AG04449 (cell line): Measurements from ENCODE around the gene GPR21.

ENCODE experiments used
- CTCF ChIA-PET: fragments of 350-600 bp; formaldehyde crosslinking; extraction: SDS; loops from one replicate; lab custom pipeline; 2021; ENCODE audit warnings: antibody characterized with exemption; lab: Yijun Ruan, JAX
- POLR2A ChIA-PET: fragments of 400-600, 350-600 bp; formaldehyde crosslinking; extraction: SDS; loops from one replicate; lab custom pipeline; 2020; ENCODE audit warnings: antibody characterized with exemption, inconsistent platforms; lab: Yijun Ruan, JAX
- DNase-seq: peaks from one replicate; pipeline ENCODE4 v3.0.0-alpha.2; 2010; ENCODE audit warnings: low read depth, low spot score
- H3K4me3 ChIP-seq: 2 replicates; pipeline ENCODE4 v1.5.1; 2011; ENCODE audit warnings: low read depth, mild to moderate bottlenecking, control low read depth, low read length
- CTCF ChIP-seq: IDR thresholded peaks from one replicate; pipeline ENCODE4 v1.5.1; 2011; ENCODE audit warnings: mild to moderate bottlenecking, moderate library complexity, low read length, control low read depth, inconsistent platforms; ENCODE audit not compliant: insufficient read depth; ENCODE audit errors: missing control alignments

Gene GPR21

GRCh38 chr9:123053046-123053445 lies 19.6 kb downstream of the GPR21 start:
- POLR2A ChIA-PET = no interaction called here
- no peak for TF ChIP-seq CTCF
- DNase-seq = no peak
- H3K4me3 ChIP-seq = no peak overlapping the region
- CTCF ChIA-PET = interaction anchor here (1.5 kb wide), 1 partner anchor 14 kb away, joined by 4 read pairs; no protein-coding TSS in a partner anchor

GRCh38 chr9:123053711-123054110 lies 20.2 kb downstream of the GPR21 start:
- ChIA-PET POLR2A (no interaction called here), CTCF (no interaction called here)
- no peak for DNase-seq
- no peak for TF ChIP-seq CTCF
- H3K4me3 ChIP-seq = no peak overlapping the region

GRCh38 chr9:123058834-123059233 lies 25.4 kb downstream of the GPR21 start:
- CTCF ChIA-PET = no interaction called here
- no peak overlapping the region for H3K4me3 ChIP-seq
- TF ChIP-seq CTCF = no peak
- POLR2A ChIA-PET = no interaction called here
- DNase-seq = no peak

- no peak for TF ChIP-seq CTCF
- ChIA-PET CTCF (interaction anchor here (2.1 kb wide), 1 partner anchor 12 kb away, joined by 5 read pairs; no protein-coding TSS in a partner anchor), POLR2A (no interaction called here)
- no peak for DNase-seq
- H3K4me3 ChIP-seq = no peak overlapping the region
Observed at GRCh38 chr9:123059472-123060220, 26.2 kb downstream of the GPR21 start.

GRCh38 chr9:123061216-123061615 lies 27.7 kb downstream of the GPR21 start:
- no peak overlapping the region for H3K4me3 ChIP-seq
- ChIA-PET POLR2A (no interaction called here), CTCF (interaction anchor here (2.1 kb wide), 1 partner anchor 10 kb away, joined by 5 read pairs; no protein-coding TSS in a partner anchor)
- DNase-seq = no peak
- no peak for TF ChIP-seq CTCF

- DNase-seq = no peak
- H3K4me3 ChIP-seq = no peak overlapping the region
- ChIA-PET CTCF (interaction anchor here (1.0 to 2.3 kb wide), 4 partner anchors 10 to 287 kb away, joined by 3 to 11 read pairs (median 4); no protein-coding TSS in a partner anchor), POLR2A (interaction anchor here (1.0 kb wide), 1 partner anchor 13 kb away, joined by 6 read pairs; no protein-coding TSS in a partner anchor)
- TF ChIP-seq CTCF = no peak
Observed at GRCh38 chr9:123062351-123063176, 29.1 kb downstream of the GPR21 start.
